Upper lobe of left lung (tissue), 6 donors: ENCODE results near the gene LDOC1. TPM values are rescaled to one million over a fixed set of nuclear protein-coding genes. Genes with fewer than 3 reads are reported as not detected.
A peak's percentile ranks its signal among the peaks of the same experiment; 100 is the strongest.

ENCODE experiments used
- ATAC-seq, 2 donors: fragments of 200-7000 bp; cut with Tn5 transposase; one replicate each; pipeline ENCODE4 v1.9.1; 2022; ENCODE audit warnings: mild to moderate bottlenecking in 2 of 2, moderate library complexity in 2 of 2; ENCODE audit not compliant: low FRiP score in 2 of 2
- DNase-seq, 2 donors: peaks; one replicate each; pipeline ENCODE4 v3.0.0-alpha.2; 2019 to 2020
- H3K27ac ChIP-seq, 4 donors: fragments of 200-600 bp; sonication (generic); one replicate each; pipeline ENCODE4 v1.5.1; 2016 to 2019
- H3K27me3 ChIP-seq, 4 donors: fragments of 200-600 bp; sonication (generic); one replicate each; pipeline ENCODE4 v1.5.1; 2017 to 2019
- H3K36me3 ChIP-seq, 4 donors: fragments of 200-600 bp; sonication (generic); one replicate each; pipeline ENCODE4 v1.5.1; 2016 to 2019
- H3K4me1 ChIP-seq, 4 donors: fragments of 200-600 bp; sonication (generic); one replicate each; pipeline ENCODE4 v1.5.1; 2018 to 2019
- H3K4me3 ChIP-seq, 4 donors: fragments of 200-600 bp; sonication (generic); one replicate each; pipeline ENCODE4 v1.5.1; 2017 to 2019; ENCODE audit warnings: mild to moderate bottlenecking in 2 of 4, moderate library complexity in 1 of 4
- H3K9me3 ChIP-seq, 4 donors: fragments of 200-600 bp; sonication (generic); one replicate each; pipeline ENCODE4 v1.5.1; 2018 to 2019
- CTCF ChIP-seq, 6 experiments: fragments of 450-650 bp in 4 of 6; fragments of 200-600 bp in 2 of 6; sonication (generic) in 2 of 6; IDR thresholded peaks; one replicate each; pipeline ENCODE4 v1.5.1; 2016 to 2019; ENCODE audit warnings: antibody characterized with exemption in 6 of 6
- EP300 ChIP-seq, 4 donors: sonication (generic); formaldehyde crosslinking; IDR thresholded peaks; one replicate each; pipeline ENCODE4 v1.5.1; 2017; ENCODE audit warnings: antibody characterized with exemption in 4 of 4, control low read depth in 2 of 4
- POLR2A ChIP-seq, 4 donors: fragments of 450-650 bp; IDR thresholded peaks; one replicate each; pipeline ENCODE4 v1.5.1; 2016 to 2017; ENCODE audit warnings: antibody characterized with exemption in 4 of 4, mild to moderate bottlenecking in 2 of 4
- POLR2AphosphoS5 ChIP-seq, 2 donors: sonication (generic); formaldehyde crosslinking; IDR thresholded peaks; one replicate each; pipeline ENCODE4 v1.5.1; 2017; ENCODE audit warnings: antibody characterized with exemption in 2 of 2
- WGBS, 2 donors: methylation state at CpG; one replicate each; pipeline ENCODE4 v1.1.5; 2017 to 2018; 5-methylcytosine and 5-hydroxymethylcytosine counted together
- total RNA-seq, 6 donors: library from RNA; depleted of rRNA in 4 of 6; stranded (reverse); fragments of >200 nt in 4 of 6; gene quantifications; one replicate each; pipeline versions ENCODE4 v1.1.0 to v1.2.1, GENCODE V29; 2016 to 2021
- donor health status: DM: no; HTN: no; CAD: no; lungs with moderate emphysema.
- donor health status: DM: no; HTN: yes; CAD: no; lungs with severe emphysema.

LDOC1 gene
- 10 to 100 TPM in 2 of 6 donors, 1 to 10 TPM in 4; 3.1 to 18.8 (median 5.9) TPM for total RNA-seq

- no peaks in the 10 kb centered on the region for H3K9me3 ChIP-seq
- peak within 1 kb of the TSS in 2 of 4 donors; percentile 49 to 51 for H3K27ac ChIP-seq
- 4 to 43% methylated on average over 9 to 32 of the region's 83 CpGs for WGBS, 2 donors
- peak within 1 kb of the TSS; percentile 53 to 65 (median 58) for H3K4me3 ChIP-seq
- no peaks in the 10 kb centered on the region for H3K36me3 ChIP-seq
- H3K4me1 ChIP-seq = no peaks in the 10 kb centered on the region
- TF ChIP-seq POLR2A (IDR thresholded peaks at IDR 0.05) (no peak), CTCF (IDR thresholded peaks at IDR 0.05) (no peak), POLR2AphosphoS5 (IDR thresholded peaks at IDR 0.05) (no peak), EP300 (IDR thresholded peaks at IDR 0.05) (no peak)
- peak; percentile 63 to 95 for DNase-seq
- H3K27me3 ChIP-seq = no peaks in the 10 kb centered on the region
- peak; percentile 81 to 95 for ATAC-seq
These were observed at the start of gene LDOC1 for GRCh38 chrX:141176586-141177451. LDOC1 (minus strand) TSS chrX:141177129; CDS start chrX:141177021, 108 bp downstream.

GRCh38 chrX:141221611-141222010 is 44.7 kb upstream of the LDOC1 start:
- Histone ChIP-seq H3K36me3 (no peaks in the 10 kb centered on the region), H3K9me3 (peaks cover 0 to 3% (median 0%) of the 10 kb centered on the region in 4 donors), H3K27me3 (no peaks in the 10 kb centered on the region), H3K4me3 (no peak overlapping the region), H3K27ac (no peak overlapping the region), H3K4me1 (no peaks in the 10 kb centered on the region)
- DNase-seq (no peak), ATAC-seq (no peak)
- TF ChIP-seq EP300 (IDR thresholded peaks at IDR 0.05) (no peak), CTCF (IDR thresholded peaks at IDR 0.05) (no peak), POLR2AphosphoS5 (IDR thresholded peaks at IDR 0.05) (no peak), POLR2A (IDR thresholded peaks at IDR 0.05) (no peak)
- WGBS, 2 donors = 70 to 76% methylated on average over 2 of the region's 2 CpGs

GRCh38 chrX:141220342-141221008 is 43.5 kb upstream of the LDOC1 start:
- no peak for ATAC-seq
- Histone ChIP-seq H3K27ac (no peak overlapping the region), H3K27me3 (no peaks in the 10 kb centered on the region), H3K4me1 (no peaks in the 10 kb centered on the region), H3K36me3 (no peaks in the 10 kb centered on the region), H3K9me3 (peaks cover 0 to 3% (median 0%) of the 10 kb centered on the region in 4 donors), H3K4me3 (no peak overlapping the region)
- no peak for DNase-seq
- no peak for TF ChIP-seq EP300 (IDR thresholded peaks at IDR 0.05)
- no peak for TF ChIP-seq POLR2A (IDR thresholded peaks at IDR 0.05)
- no peak for TF ChIP-seq POLR2AphosphoS5 (IDR thresholded peaks at IDR 0.05)
- no peak for TF ChIP-seq CTCF (IDR thresholded peaks at IDR 0.05)
- 56 to 62% methylated on average over 3 of the region's 3 CpGs for whole genome bisulfite sequencing, 2 donors

GRCh38 chrX:141214196-141214595 is 37.3 kb upstream of the LDOC1 start:
- no peak for TF ChIP-seq CTCF (IDR thresholded peaks at IDR 0.05)
- TF ChIP-seq POLR2AphosphoS5 (IDR thresholded peaks at IDR 0.05) = no peak
- TF ChIP-seq POLR2A (IDR thresholded peaks at IDR 0.05) = no peak
- TF ChIP-seq EP300 (IDR thresholded peaks at IDR 0.05) = no peak
- ATAC-seq (no peak), DNase-seq (no peak)
- Histone ChIP-seq H3K36me3 (no peaks in the 10 kb centered on the region), H3K27me3 (no peaks in the 10 kb centered on the region), H3K4me1 (no peaks in the 10 kb centered on the region), H3K9me3 (no peaks in the 10 kb centered on the region), H3K27ac (no peak overlapping the region), H3K4me3 (no peak overlapping the region)
- 84 to 94% methylated on average over 1 of the region's 1 CpG for WGBS, 2 donors
